Measurements from ENCODE around the gene ZKSCAN8.
"Not testable (repeated sequence)": the region's sequence is repeated elsewhere in the genome, so short reads cannot be mapped to it uniquely, and the experiment has no call there.

The ZKSCAN8 gene

GRCh38 chr6:28141500-28142329, at the start of gene ZKSCAN8:
ZKSCAN8 (plus strand) TSS chr6:28141883; CDS start chr6:28148408, 6,525 bp downstream.
- peak; percentile 86 for DNase-seq

- DNase-seq: not testable (repeated sequence)
Observed at GRCh38 chr6:28102222-28102621, 39.5 kb upstream of the ZKSCAN8 start.

- DNase-seq: not testable (repeated sequence)
Observed at GRCh38 chr6:28102699-28103098, 39.0 kb upstream of the ZKSCAN8 start.

- peak; percentile 92 for DNase-seq
Observed at GRCh38 chr6:28104392-28105244, 37.1 kb upstream of the ZKSCAN8 start.

- DNase-seq: no peak
Observed at GRCh38 chr6:28105245-28105639, 36.4 kb upstream of the ZKSCAN8 start.

- no peak for DNase-seq
Observed at GRCh38 chr6:28107506-28107905, 34.2 kb upstream of the ZKSCAN8 start.

- no peak for DNase-seq
Observed at GRCh38 chr6:28111964-28112363, 29.7 kb upstream of the ZKSCAN8 start.

GRCh38 chr6:28115799-28116198, 25.9 kb upstream of the ZKSCAN8 start:
- no peak for DNase-seq

- no peak for DNase-seq
Observed at GRCh38 chr6:28117386-28118050, 24.2 kb upstream of the ZKSCAN8 start.

- DNase-seq: no peak
Observed at GRCh38 chr6:28118217-28118616, 23.5 kb upstream of the ZKSCAN8 start.

- DNase-seq: no peak
Observed at GRCh38 chr6:28121876-28122275, 19.8 kb upstream of the ZKSCAN8 start.

GRCh38 chr6:28122283-28122682, 19.4 kb upstream of the ZKSCAN8 start:
- DNase-seq: not testable (repeated sequence)

GRCh38 chr6:28124350-28124970, 17.2 kb upstream of the ZKSCAN8 start, which contains the start of gene ZSCAN16:
ZSCAN16 (plus strand) TSS chr6:28124609; CDS start chr6:28125444, 835 bp downstream.
- peak; percentile 92 for DNase-seq

- DNase-seq: no peak
Observed at GRCh38 chr6:28124971-28125353, 16.7 kb upstream of the ZKSCAN8 start.

GRCh38 chr6:28125401-28125800, 16.3 kb upstream of the ZKSCAN8 start:
- no peak for DNase-seq

GRCh38 chr6:28134015-28134414, 7.7 kb upstream of the ZKSCAN8 start:
- DNase-seq: no peak

GRCh38 chr6:28134716-28135115, 7.0 kb upstream of the ZKSCAN8 start:
- no peak for DNase-seq

- DNase-seq: no peak
Observed at GRCh38 chr6:28135393-28135792, 6.3 kb upstream of the ZKSCAN8 start.

- peak; percentile 91 for DNase-seq
Observed at GRCh38 chr6:28136585-28137504, 4.8 kb upstream of the ZKSCAN8 start.

- peak; percentile 74 for DNase-seq
Observed at GRCh38 chr6:28137505-28137981, 4.1 kb upstream of the ZKSCAN8 start.

- DNase-seq: no peak
Observed at GRCh38 chr6:28139860-28140543, 1.7 kb upstream of the ZKSCAN8 start.

Measured in activated CD8-positive, alpha-beta memory T cell treated with anti-CD3 and anti-CD28 coated beads for 24 hours (primary cell).